LNCAP (cell line): Measurements from ENCODE around the gene CDH12.

Experiments used
- CTCF ChIP-seq: fragments of 450-650 bp; IDR thresholded peaks from 2 replicates; pipeline ENCODE4 v1.5.1; 2017; ENCODE audit warnings: mild to moderate bottlenecking

Gene CDH12

GRCh38 chr5:22887566-22887965 lies 34.4 kb upstream of the CDH12 start:
- no peak for TF ChIP-seq CTCF

- TF ChIP-seq CTCF, result no peak
Measured at GRCh38 chr5:22855824-22856223, 2.7 kb upstream of the CDH12 start.

GRCh38 chr5:22850981-22851380 lies 2.2 kb downstream of the CDH12 start:
- no peak for TF ChIP-seq CTCF

GRCh38 chr5:22846693-22847092 lies 6.5 kb downstream of the CDH12 start:
- no peak for TF ChIP-seq CTCF

- TF ChIP-seq CTCF, result no peak
Measured at GRCh38 chr5:22844636-22845035, 8.5 kb downstream of the CDH12 start.

- TF ChIP-seq CTCF, result no peak
Measured at GRCh38 chr5:22844155-22844554, 9.0 kb downstream of the CDH12 start.

- TF ChIP-seq CTCF, result no peak
Measured at GRCh38 chr5:22842574-22842973, 10.6 kb downstream of the CDH12 start.

- TF ChIP-seq CTCF, result no peak
Measured at GRCh38 chr5:22837803-22838202, 15.3 kb downstream of the CDH12 start.
